Osteocyte (in vitro differentiated cells): Measurements from ENCODE around the gene TCL1A. TPM values are rescaled to one million over a fixed set of nuclear protein-coding genes. Genes with fewer than 3 reads are reported as not detected.
A peak's percentile ranks its signal among the peaks of the same experiment; 100 is the strongest.
"Not testable (repeated sequence)": the region's sequence is repeated elsewhere in the genome, so short reads cannot be mapped to it uniquely, and the experiment has no call there.

Experiments
- DNase-seq: peaks from one replicate; pipeline ENCODE4 v3.0.0; 2021; ENCODE audit warnings: mixed read lengths; ENCODE audit not compliant: unreplicated experiment; ENCODE audit errors: extremely low spot score
- H3K27ac Mint-ChIP-seq: one replicate; pipeline ENCODE4 v1.8.0; 2021; ENCODE audit warnings: mild to moderate bottlenecking, mixed read lengths; ENCODE audit not compliant: unreplicated experiment
- H3K27me3 Mint-ChIP-seq: one replicate; pipeline ENCODE4 v1.8.0; 2021; ENCODE audit warnings: mixed read lengths; ENCODE audit not compliant: unreplicated experiment
- H3K36me3 Mint-ChIP-seq: one replicate; pipeline ENCODE4 v1.8.0; 2021; ENCODE audit warnings: mixed read lengths; ENCODE audit not compliant: unreplicated experiment
- H3K4me1 Mint-ChIP-seq: one replicate; pipeline ENCODE4 v1.8.0; 2021; ENCODE audit warnings: mixed read lengths; ENCODE audit not compliant: unreplicated experiment
- H3K4me3 Mint-ChIP-seq: one replicate; pipeline ENCODE4 v1.8.0; 2021; ENCODE audit warnings: mild to moderate bottlenecking, moderate library complexity, mixed read lengths; ENCODE audit not compliant: unreplicated experiment
- H3K9me3 Mint-ChIP-seq: one replicate; pipeline ENCODE4 v1.8.0; 2021; ENCODE audit warnings: mixed read lengths; ENCODE audit not compliant: unreplicated experiment
- CTCF ChIP-seq: fragments of 200-600 bp; sonication (generic); IDR thresholded peaks from 2 replicates; pipeline ENCODE4 v1.5.0; 2021; ENCODE audit warnings: antibody characterized with exemption, mild to moderate bottlenecking, moderate library complexity
- total RNA-seq: library from RNA; stranded (reverse); gene quantifications from 2 replicates; pipeline ENCODE4 v1.2.1, GENCODE V29; 2021

Gene TCL1A
- total RNA-seq, 1 donor from 2014 or later = not detected

DNA sequence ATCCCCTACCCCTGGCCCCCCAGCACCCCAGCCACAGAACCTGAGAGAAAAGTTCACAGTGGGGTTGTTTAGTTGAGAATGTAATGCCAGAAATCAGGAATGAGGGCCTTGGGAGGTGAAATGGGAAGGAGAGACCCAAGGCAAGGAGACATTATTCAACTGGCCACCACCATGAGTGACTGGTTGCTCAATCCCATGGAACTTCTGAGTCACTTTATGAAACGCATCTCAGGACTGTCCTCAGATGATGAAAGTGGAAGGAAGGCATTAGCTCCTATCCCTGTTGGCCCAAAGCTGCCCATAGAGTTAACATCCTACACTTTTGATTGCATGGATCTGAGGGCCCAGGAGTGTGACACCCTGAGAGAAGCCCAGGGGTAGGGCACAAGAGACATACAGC lies 25.4 kb upstream of the TCL1A start:
- no peak overlapping the region for H3K27ac Mint-ChIP-seq
- TF ChIP-seq CTCF = no peak

GRCh38 chr14:95733212-95733611 lies 19.3 kb upstream of the TCL1A start:
- no peaks in the 10 kb centered on the region for H3K36me3 Mint-ChIP-seq
- H3K27me3 Mint-ChIP-seq = peaks cover 33% of the 10 kb centered on the region
- no peak for TF ChIP-seq CTCF
- H3K4me3 Mint-ChIP-seq = no peak overlapping the region
- H3K9me3 Mint-ChIP-seq = no peaks in the 10 kb centered on the region
- no peaks in the 10 kb centered on the region for H3K4me1 Mint-ChIP-seq
- no peak overlapping the region for H3K27ac Mint-ChIP-seq
- no peak for DNase-seq

More for the DNA sequence above, 25.4 kb upstream of the TCL1A start:
- Mint-ChIP-seq H3K27me3 (peaks cover 7% of the 10 kb centered on the region), H3K9me3 (no peaks in the 10 kb centered on the region), H3K4me1 (no peaks in the 10 kb centered on the region), H3K36me3 (no peaks in the 10 kb centered on the region), H3K4me3 (no peak overlapping the region)
- DNase-seq = no peak

DNA sequence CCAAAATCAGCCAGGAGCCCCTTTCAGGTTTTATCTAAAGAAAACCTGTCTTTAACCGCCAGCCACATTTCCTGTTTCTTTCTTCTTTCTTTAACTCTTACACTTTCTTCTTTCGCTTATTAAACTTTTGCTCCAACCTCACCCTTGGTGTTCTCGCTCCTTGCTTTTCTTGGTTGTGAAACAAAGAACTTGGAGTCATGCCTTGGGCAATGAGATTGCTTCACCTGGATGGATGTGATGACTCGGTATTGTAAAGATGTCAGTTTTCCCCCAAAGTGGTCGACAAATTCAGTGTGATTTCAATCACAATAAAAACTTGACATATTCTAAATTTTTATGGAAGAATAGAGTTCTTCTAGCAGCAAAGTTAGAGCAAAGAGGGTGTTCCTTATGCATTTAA lies 16.2 kb upstream of the TCL1A start:
- peak; percentile 1 for DNase-seq
- Mint-ChIP-seq H3K4me1 (no peaks in the 10 kb centered on the region), H3K36me3 (no peaks in the 10 kb centered on the region), H3K27me3 (peaks cover 34% of the 10 kb centered on the region), H3K9me3 (no peaks in the 10 kb centered on the region), H3K4me3 (no peak overlapping the region), H3K27ac (no peak overlapping the region)
- no peak for TF ChIP-seq CTCF

DNA sequence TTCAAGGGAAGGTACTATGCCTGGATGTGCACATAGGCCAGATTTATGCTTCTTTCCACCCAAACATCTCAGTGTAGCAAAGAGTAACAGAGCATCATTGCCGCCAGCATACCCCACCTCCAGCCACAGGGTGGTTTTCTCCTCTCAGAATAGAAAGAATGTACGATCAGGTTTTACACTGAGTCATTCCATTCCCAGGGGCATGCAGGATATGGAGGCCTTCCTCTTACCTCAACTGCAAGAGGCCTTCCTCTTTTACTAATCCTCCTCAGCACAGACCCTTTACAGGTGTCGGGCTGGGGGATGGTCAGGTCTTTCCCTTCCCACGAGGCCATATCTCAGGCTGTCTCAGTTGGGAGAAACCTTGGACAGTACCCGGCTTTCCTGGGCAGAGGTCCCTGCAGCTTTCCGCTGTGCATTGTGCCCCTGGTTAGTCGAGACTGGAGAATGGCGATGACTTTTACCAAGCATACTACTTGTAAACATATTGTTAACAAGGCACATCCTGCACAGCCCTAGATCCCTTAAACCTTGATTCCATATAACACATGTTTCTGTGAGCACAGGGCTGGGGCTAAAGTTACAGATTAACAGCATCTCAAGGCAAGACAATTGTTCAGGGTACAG lies 15.6 kb upstream of the TCL1A start:
- H3K4me1 Mint-ChIP-seq, H3K4me3 Mint-ChIP-seq, H3K9me3 Mint-ChIP-seq, H3K27ac Mint-ChIP-seq, H3K36me3 Mint-ChIP-seq: not testable (repeated sequence)
- peaks cover 29% of the 10 kb centered on the region for H3K27me3 Mint-ChIP-seq
- peak; percentile 54 for DNase-seq

GRCh38 chr14:95727056-95727700 lies 13.3 kb upstream of the TCL1A start:
- peaks cover 7% of the 10 kb centered on the region for H3K9me3 Mint-ChIP-seq
- H3K36me3 Mint-ChIP-seq = no peaks in the 10 kb centered on the region
- no peak for DNase-seq
- no peaks in the 10 kb centered on the region for H3K4me1 Mint-ChIP-seq
- H3K27ac Mint-ChIP-seq = no peak overlapping the region
- H3K4me3 Mint-ChIP-seq = no peak overlapping the region
- H3K27me3 Mint-ChIP-seq = peaks cover 18% of the 10 kb centered on the region
- no peak for TF ChIP-seq CTCF
